ENCODE measurements around the gene HLA-DQA1.

Gene HLA-DQA1

DNA sequence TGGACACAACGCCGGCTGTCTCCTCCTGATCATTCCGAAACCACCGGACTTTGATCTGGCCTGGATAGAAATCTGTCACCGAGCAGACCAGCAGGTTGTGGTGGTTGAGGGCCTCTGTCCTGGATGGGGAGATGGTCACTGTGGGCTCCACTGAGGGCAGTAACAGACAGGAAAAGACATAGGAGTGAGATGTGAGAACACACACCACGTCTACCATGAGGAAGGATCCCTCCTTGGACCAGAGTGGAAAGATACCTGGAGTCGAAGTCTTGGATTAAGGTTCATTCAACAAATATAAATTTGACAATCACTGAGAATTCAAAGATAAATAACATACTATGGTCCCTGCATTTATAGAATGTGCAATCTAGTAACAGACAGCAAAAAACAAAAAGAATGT, 24.9 kb downstream of the HLA-DQA1 start:
- intact Hi-C loops (cut with DNase I; ENCODE audit: low total_unique reads), result no loop called here
- TF ChIP-seq, protein P1, sequence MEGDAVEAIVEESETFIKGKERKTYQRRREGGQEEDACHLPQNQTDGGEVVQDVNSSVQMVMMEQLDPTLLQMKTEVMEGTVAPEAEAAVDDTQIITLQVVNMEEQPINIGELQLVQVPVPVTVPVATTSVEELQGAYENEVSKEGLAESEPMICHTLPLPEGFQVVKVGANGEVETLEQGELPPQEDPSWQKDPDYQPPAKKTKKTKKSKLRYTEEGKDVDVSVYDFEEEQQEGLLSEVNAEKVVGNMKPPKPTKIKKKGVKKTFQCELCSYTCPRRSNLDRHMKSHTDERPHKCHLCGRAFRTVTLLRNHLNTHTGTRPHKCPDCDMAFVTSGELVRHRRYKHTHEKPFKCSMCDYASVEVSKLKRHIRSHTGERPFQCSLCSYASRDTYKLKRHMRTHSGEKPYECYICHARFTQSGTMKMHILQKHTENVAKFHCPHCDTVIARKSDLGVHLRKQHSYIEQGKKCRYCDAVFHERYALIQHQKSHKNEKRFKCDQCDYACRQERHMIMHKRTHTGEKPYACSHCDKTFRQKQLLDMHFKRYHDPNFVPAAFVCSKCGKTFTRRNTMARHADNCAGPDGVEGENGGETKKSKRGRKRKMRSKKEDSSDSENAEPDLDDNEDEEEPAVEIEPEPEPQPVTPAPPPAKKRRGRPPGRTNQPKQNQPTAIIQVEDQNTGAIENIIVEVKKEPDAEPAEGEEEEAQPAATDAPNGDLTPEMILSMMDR (IDR thresholded peaks at IDR 0.05), result no peak
- Histone ChIP-seq H3K27me3 (no peaks in the 10 kb centered on the region), H3K9me3 (no peaks in the 10 kb centered on the region), H3K4me1 (no peaks in the 10 kb centered on the region), H3K27ac (no peak overlapping the region), H3K36me3 (no peaks in the 10 kb centered on the region), H3K4me3 (no peak overlapping the region)
- no peak for DNase-seq

DNA sequence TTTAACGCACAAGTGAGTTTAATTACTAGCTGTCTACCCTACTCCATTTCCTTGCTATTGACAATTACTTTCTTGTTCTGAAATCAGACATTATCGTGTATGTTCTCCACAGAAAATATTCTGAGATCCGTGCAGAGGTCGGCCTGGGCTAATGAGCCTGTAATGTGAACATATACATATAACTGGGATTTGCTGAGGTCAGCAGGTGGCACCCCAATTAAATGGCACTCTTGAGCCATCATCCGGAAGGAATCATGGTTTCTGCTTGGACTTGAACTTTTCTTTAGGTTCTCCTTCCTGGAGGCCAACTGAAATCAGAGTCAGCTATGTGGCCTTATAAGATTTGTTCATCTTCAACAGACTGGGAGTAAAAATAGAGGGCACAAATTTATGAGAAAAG, 25.6 kb downstream of the HLA-DQA1 start:
- no peaks in the 10 kb centered on the region for H3K36me3 ChIP-seq
- TF ChIP-seq, protein P1 (IDR thresholded peaks at IDR 0.05), result no peak
- H3K27me3 ChIP-seq, result no peaks in the 10 kb centered on the region
- no peaks in the 10 kb centered on the region for H3K9me3 ChIP-seq
- DNase-seq, result no peak
- no peaks in the 10 kb centered on the region for H3K4me1 ChIP-seq
- intact Hi-C loops (cut with DNase I; ENCODE audit: low total_unique reads), result no loop called here
- H3K27ac ChIP-seq, result no peak overlapping the region
- H3K4me3 ChIP-seq, result no peak overlapping the region

DNA sequence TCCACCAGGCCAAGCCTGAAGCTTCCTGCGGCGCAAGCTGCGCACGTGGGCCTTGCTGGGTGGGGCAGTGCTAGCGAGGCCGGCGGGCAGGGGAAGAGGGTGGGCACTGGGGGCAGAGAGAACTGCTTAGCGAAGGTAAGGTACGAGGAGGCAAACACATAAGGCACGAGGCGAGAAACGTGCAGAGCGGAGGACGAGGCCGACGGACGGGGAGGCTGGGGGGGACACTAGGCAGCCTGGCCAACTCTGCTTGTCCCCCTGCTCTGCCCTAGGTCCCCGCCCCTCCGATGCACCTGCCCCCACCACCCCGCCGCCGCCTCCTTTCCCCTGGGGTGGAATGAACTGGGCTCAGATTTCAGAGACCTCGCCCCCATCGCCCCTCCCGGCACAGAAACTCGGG, 27.1 kb downstream of the HLA-DQA1 start:
- TF ChIP-seq, protein P1 (IDR thresholded peaks at IDR 0.05), result no peak
- intact Hi-C loops (cut with DNase I; ENCODE audit: low total_unique reads), result no loop called here
- no peak overlapping the region for H3K4me3 ChIP-seq

DNA sequence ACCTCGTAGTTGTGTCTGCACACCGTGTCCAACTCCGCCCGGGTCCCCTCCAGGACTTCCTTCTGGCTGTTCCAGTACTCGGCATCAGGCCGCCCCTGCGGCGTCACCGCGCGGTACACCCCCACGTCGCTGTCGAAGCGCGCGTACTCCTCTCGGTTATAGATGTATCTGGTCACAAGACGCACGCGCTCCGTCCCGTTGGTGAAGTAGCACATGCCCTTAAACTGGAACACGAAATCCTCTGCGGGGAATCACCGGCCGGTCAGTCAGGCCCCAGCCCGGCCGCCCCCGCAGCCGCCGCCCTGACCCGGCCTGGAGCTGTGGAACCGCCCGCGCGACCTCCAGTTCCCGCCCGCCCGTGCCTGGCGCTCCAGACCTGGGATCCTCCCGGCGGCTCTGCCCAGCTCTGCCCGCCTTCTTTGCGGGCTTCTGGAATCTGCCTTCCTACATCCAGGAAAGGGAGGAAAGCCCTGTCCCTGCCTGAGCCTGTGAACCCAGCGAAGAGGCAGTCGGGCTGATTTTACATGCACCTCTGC, 27.7 kb downstream of the HLA-DQA1 start:
- H3K4me1 ChIP-seq, result no peaks in the 10 kb centered on the region
- H3K9me3 ChIP-seq, result no peaks in the 10 kb centered on the region
- no peak overlapping the region for H3K27ac ChIP-seq
- DNase-seq, result no peak
- no peak overlapping the region for H3K4me3 ChIP-seq
- H3K36me3 ChIP-seq, result no peaks in the 10 kb centered on the region
- TF ChIP-seq, protein P1 (IDR thresholded peaks at IDR 0.05), result no peak
- no peaks in the 10 kb centered on the region for H3K27me3 ChIP-seq
- intact Hi-C loops (cut with DNase I; ENCODE audit: low total_unique reads), result loop anchor here (5.0 kb wide), 1 partner anchor 97 kb away; the partner anchor contains the start of gene HLA-DQB2

More for the DNA sequence above, 27.1 kb downstream of the HLA-DQA1 start:
- H3K36me3 ChIP-seq, result no peaks in the 10 kb centered on the region
- DNase-seq, result no peak
- H3K27ac ChIP-seq, result no peak overlapping the region
- H3K4me1 ChIP-seq, result no peaks in the 10 kb centered on the region
- H3K27me3 ChIP-seq, result no peaks in the 10 kb centered on the region
- no peaks in the 10 kb centered on the region for H3K9me3 ChIP-seq

DNA sequence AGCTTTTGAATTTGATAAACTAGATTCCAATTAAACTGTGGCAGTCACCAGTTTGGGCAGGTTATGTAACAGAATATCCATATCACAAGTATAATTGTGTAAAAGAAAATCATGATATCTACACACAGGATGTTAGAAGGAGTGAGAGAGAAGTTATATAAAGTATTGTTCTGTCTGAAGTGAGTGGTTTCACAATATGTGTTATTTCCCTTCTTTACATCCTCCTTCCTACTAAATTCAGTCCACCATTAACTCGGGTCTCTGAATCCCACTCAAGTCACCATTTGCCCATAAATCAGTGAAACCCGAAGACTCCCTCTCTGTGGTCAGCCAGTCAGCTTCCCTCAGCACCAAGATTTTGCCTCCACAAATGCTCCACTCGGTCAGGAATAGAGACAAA, 28.5 kb downstream of the HLA-DQA1 start:
- intact Hi-C loops (cut with DNase I; ENCODE audit: low total_unique reads), result loop anchor here (5.0 kb wide), 1 partner anchor 97 kb away; the partner anchor contains the start of gene HLA-DQB2
- Histone ChIP-seq H3K27me3 (no peaks in the 10 kb centered on the region), H3K36me3 (no peaks in the 10 kb centered on the region), H3K4me3 (no peak overlapping the region), H3K4me1 (no peaks in the 10 kb centered on the region), H3K27ac (no peak overlapping the region), H3K9me3 (no peaks in the 10 kb centered on the region)
- TF ChIP-seq, protein P1 (IDR thresholded peaks at IDR 0.05), result no peak
- no peak for DNase-seq
